Ovary (tissue), 3 donors: ENCODE data around the gene CA7.

Experiments
- CTCF ChIP-seq, 3 donors: fragments of 450-650 bp in 2 of 3; fragments of 200-600 bp in 1 of 3; IDR thresholded peaks; one replicate each; pipeline versions ENCODE4 v1.5.1 to v1.8.0; 2016 to 2022; ENCODE audit warnings: antibody characterized with exemption in 3 of 3, mild to moderate bottlenecking in 1 of 3
- EP300 ChIP-seq: sonication (generic); formaldehyde crosslinking; IDR thresholded peaks from one replicate; pipeline ENCODE4 v1.6.1; 2017; ENCODE audit warnings: antibody characterized with exemption
- donor health status: DM: no; HTN: no; CAD: no.

DNA sequence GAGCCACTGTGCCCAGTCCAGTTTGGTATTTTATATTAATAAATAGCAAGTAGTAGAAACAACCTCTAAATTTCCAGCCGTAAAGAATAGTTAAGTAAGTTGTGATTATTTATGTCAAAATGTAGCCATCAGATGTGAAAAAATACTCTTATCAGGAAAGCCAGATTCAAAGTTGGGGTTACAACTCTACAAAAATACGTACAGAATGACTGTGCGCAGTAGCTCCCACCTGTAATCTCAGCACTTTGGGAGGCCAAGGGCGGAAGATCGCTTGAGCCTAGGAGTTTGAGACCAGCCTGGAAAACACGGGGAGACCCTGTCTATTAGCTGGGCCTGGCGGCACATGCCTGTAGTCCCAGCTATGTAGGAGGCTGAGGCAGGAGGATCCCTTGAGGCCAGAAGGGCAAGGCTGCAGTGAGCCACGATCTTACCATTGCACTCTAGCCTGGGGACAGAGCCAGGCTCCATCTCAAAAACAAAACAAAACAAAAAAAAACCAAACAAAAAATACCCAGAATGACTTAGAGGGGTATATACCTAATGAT, 37.8 kb downstream of the CA7 start:
- TF ChIP-seq CTCF (IDR thresholded peaks at IDR 0.05), result no peak
- TF ChIP-seq EP300, result no peak
